Measurements from ENCODE around the gene BCAS4.

BCAS4 gene

DNA sequence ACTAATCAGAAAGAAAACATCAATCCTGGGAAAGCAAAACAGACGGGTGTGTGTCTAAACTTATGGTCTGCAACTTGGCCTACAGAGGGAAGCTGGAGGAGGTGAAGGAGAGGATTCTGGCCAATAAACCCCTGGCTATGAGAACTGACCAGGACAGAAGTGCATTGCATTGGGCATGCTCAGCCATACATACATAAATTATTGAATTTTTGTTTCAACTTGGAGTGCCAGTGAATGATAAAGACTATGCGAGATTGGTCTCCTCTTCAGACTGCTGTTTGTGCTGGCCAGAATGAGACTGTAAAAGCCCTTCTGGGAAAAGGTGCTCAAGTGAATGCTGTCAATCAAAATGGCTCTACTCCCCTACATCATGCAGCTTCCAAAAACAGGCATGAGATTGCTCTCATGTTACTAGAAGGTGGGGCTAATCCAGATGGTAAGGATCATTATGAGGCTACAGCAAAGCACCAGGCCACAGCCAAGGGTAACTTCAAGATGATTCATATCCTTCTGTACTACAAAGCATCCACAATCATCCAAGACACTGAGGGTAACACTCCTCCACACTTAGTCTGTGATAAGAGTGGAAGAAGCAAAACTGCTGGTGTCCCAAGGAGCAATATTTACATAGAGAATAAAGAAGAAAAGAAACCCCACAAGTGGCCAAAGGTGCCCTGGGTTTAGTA, 119.0 kb downstream of the BCAS4 start:
- peak; percentile 9 for DNase-seq

- no peak for DNase-seq
Observed at GRCh38 chr20:50915424-50915823, 120.6 kb downstream of the BCAS4 start.

- no peak for DNase-seq
Observed at GRCh38 chr20:50916257-50916656, 121.4 kb downstream of the BCAS4 start.

DNA sequence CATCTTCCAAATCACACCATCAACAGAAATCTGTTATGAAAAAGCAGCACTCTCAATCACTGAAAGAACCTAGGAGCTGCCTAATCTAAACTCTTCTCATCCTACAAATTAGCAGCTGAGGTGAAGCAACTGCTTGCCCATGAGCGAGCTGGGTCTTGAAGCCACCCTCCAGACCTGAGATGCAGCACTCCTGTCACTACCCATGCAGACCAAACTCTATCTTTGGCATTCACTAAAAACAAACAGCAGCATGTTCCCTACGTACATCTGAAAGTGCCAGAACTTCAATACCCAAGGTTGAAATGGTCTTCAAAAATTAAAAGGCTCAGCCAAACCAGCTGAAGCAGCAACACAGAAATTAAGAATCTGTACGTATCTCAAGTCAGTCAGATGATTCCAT, 122.1 kb downstream of the BCAS4 start:
- no peak for DNase-seq

DNA sequence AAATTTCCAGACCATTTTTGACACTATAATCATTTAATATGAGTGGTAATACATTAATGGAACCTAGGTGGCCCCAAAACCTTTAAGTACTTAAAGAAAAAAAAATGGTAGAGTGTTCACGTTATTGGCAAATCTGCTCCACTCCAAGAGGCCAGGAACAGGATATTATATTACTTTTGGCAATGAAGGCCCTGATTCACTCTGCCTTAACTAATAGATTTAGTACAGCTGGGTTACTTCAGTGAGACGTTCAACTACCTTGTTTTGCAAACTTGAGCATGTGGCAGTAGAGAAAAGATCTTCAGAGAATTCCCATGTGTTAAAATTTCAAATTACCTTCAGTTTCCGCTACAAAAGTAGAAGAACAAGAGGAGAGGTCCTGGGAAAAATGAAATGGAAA, 123.5 kb downstream of the BCAS4 start:
- no peak for DNase-seq

GRCh38 chr20:50919567-50919966, 124.7 kb downstream of the BCAS4 start:
- no peak for DNase-seq

- no peak for DNase-seq
Observed at GRCh38 chr20:50920997-50921396, 126.1 kb downstream of the BCAS4 start.

GRCh38 chr20:50921803-50922501, 127.1 kb downstream of the BCAS4 start:
- no peak for DNase-seq

GRCh38 chr20:50924261-50924920, 129.5 kb downstream of the BCAS4 start:
- no peak for DNase-seq

GRCh38 chr20:50926530-50926929, 131.7 kb downstream of the BCAS4 start:
- DNase-seq: no peak
